Adrenal gland (tissue), 5 donors: ENCODE measurements around the gene RAD51B.

Source experiments
- POLR2A ChIP-seq, 2 donors: fragments of 450-650 bp; IDR thresholded peaks; one replicate each; pipeline ENCODE4 v1.6.1; 2017; ENCODE audit warnings: antibody characterized with exemption in 2 of 2, mild to moderate bottlenecking in 2 of 2, moderate library complexity in 1 of 2
- TF ChIP-seq, protein P1 (sequence below), 6 experiments: fragments of 450-650 bp in 4 of 6; fragments of 200-600 bp in 2 of 6; sonication (generic) in 1 of 6; IDR thresholded peaks; 1 replicate in 5 of 6; 2 replicates in 1 of 6; pipeline versions ENCODE4 v1.5.1 to v1.8.0; 2016 to 2021; ENCODE audit warnings: antibody characterized with exemption in 6 of 6, mild to moderate bottlenecking in 2 of 6, moderate library complexity in 1 of 6
- donor health status: DM: no; HTN: no; CAD: no.

- TF ChIP-seq, protein P1, sequence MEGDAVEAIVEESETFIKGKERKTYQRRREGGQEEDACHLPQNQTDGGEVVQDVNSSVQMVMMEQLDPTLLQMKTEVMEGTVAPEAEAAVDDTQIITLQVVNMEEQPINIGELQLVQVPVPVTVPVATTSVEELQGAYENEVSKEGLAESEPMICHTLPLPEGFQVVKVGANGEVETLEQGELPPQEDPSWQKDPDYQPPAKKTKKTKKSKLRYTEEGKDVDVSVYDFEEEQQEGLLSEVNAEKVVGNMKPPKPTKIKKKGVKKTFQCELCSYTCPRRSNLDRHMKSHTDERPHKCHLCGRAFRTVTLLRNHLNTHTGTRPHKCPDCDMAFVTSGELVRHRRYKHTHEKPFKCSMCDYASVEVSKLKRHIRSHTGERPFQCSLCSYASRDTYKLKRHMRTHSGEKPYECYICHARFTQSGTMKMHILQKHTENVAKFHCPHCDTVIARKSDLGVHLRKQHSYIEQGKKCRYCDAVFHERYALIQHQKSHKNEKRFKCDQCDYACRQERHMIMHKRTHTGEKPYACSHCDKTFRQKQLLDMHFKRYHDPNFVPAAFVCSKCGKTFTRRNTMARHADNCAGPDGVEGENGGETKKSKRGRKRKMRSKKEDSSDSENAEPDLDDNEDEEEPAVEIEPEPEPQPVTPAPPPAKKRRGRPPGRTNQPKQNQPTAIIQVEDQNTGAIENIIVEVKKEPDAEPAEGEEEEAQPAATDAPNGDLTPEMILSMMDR (IDR thresholded peaks at IDR 0.05), result no peak
- no peak for TF ChIP-seq POLR2A (IDR thresholded peaks at IDR 0.05)
Observed at GRCh38 chr14:68409387-68409786, 589.8 kb downstream of the RAD51B start.
